ENCODE results near the gene RPL13. TPM values are rescaled to one million over a fixed set of nuclear protein-coding genes. Genes with fewer than 3 reads are reported as not detected.

Gene RPL13
- total and polyA plus RNA-seq, 9 of the 15 experiments (the other 6 are each of a cell fraction or from before 2014, with no cell fraction given): 227 to 6,042 (median 1,633) TPM

GRCh38 chr16:89574681-89575246 is 14.3 kb downstream of the RPL13 start (continued):
- TF ChIP-seq TFE3 (CRISPR knock-in tag; IDR thresholded peaks at IDR 0.05): no peak
- no peak for TF ChIP-seq ZNF79 (CRISPR knock-in tag; IDR thresholded peaks at IDR 0.05; ENCODE audit: low read depth)
- no peak for TF ChIP-seq BCLAF1 (IDR thresholded peaks at IDR 0.05; ENCODE audit: borderline replicate concordance in 1 of 2, control insufficient read depth in 1 of 2, low read depth in 2 of 2, low read length in 1 of 2)
- no peak for TF ChIP-seq CAMTA2 (CRISPR knock-in tag; conservative IDR thresholded peaks at IDR 0.05)
- no peak for TF ChIP-seq HOMEZ (CRISPR knock-in tag; IDR thresholded peaks at IDR 0.05)
- no peak for TF ChIP-seq NEUROD1 (IDR thresholded peaks at IDR 0.05; ENCODE audit: borderline replicate concordance, low read depth, low read length, partially characterized antibody)
- 0 out of 2 replicates have a peak, but pooled peaks have one; percentile 16 for TF ChIP-seq SOX6 (IDR thresholded peaks at IDR 0.05)
- no peak for TF ChIP-seq CREB3L1 (IDR thresholded peaks at IDR 0.05; ENCODE audit: borderline replicate concordance, low read depth)
- no peak for TF ChIP-seq ZFPM2 (CRISPR knock-in tag; IDR thresholded peaks at IDR 0.05)
- no peak for TF ChIP-seq ZNF644 (tag; IDR thresholded peaks at IDR 0.05; ENCODE audit: low read depth)
- TF ChIP-seq PHB2 (IDR thresholded peaks at IDR 0.05; ENCODE audit: low read depth): no peak
- TF ChIP-seq MBD2 (IDR thresholded peaks at IDR 0.05; ENCODE audit: borderline replicate concordance, low read depth): no peak
- no peak for TF ChIP-seq KAT2B (IDR thresholded peaks at IDR 0.05; ENCODE audit: low read depth, low read length)
- peak; percentile 31; the same call in 1 of the 2 replicates for TF ChIP-seq CBX1 (IDR thresholded peaks at IDR 0.05; ENCODE audit: low read depth)
- TF ChIP-seq POLR3G (IDR thresholded peaks at IDR 0.05; ENCODE audit: extremely low read depth, insufficient read length, insufficient replicate concordance): no peak
- TF ChIP-seq HMGN3 (IDR thresholded peaks at IDR 0.05; ENCODE audit: borderline replicate concordance, extremely low read depth, insufficient read length, low read depth, low read length): no peak
- TF ChIP-seq PRPF4 (IDR thresholded peaks at IDR 0.05; ENCODE audit: insufficient read depth, low read depth, low read length, poor library complexity, severe bottlenecking): no peak
- no peak for TF ChIP-seq IRF9 (tag; IDR thresholded peaks at IDR 0.05)
- TF ChIP-seq ZNF121 (CRISPR knock-in tag; conservative IDR thresholded peaks at IDR 0.05): no peak
